GM18499 (cell line): ENCODE data around the gene ANKRD39.
"Not testable (repeated sequence)": the region's sequence is repeated elsewhere in the genome, so short reads cannot be mapped to it uniquely, and the experiment has no call there.

Experiments
- ATAC-seq: cut with Tn5 transposase; IDR thresholded peaks from one replicate; pipeline ENCODE4 v1.9.1; 2021; ENCODE audit warnings: moderate number of reproducible peaks; ENCODE audit not compliant: insufficient read depth, unreplicated experiment

ANKRD39 gene

GRCh38 chr2:96815326-96816126, 42.3 kb downstream of the ANKRD39 start:
- no peak for ATAC-seq

DNA sequence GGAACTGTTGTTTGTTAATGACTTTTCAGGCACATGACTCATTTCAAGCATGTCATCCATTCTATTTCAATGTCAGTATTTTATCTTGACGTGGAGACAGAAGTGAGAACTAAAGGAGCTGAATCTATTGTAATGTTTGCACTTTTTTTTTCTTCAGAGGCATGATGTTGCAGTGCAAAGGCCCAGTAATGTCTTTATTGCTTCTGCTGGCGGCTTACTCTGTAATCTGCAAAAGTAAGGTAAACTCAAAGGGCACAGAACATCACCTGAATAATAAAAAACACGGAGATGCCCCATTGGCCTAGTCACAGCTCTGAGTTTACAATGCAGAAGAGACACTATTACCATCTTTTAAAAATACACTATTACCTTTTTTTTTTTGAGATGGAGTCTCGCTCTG, 44.2 kb downstream of the ANKRD39 start:
- ATAC-seq = no peak

DNA sequence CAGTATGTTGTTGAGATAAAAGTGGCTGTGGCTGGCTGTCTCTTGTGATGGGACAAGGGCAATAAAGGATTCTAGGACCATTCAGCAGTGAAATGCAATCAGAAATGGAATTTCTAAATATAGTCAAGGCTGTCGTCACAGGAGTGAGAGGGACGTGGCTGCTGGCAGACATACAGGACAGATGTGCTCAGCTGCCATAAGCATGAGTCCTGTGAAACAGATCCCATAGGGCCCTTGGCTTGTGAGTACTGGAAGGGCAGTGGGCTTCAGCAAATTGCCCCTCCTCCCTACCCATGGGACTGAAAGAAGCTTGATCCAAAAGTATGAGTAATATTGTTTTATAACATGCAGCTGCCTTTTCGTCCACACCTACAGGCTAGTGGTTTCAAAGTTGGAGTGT, 45.9 kb downstream of the ANKRD39 start:
- ATAC-seq = no peak

DNA sequence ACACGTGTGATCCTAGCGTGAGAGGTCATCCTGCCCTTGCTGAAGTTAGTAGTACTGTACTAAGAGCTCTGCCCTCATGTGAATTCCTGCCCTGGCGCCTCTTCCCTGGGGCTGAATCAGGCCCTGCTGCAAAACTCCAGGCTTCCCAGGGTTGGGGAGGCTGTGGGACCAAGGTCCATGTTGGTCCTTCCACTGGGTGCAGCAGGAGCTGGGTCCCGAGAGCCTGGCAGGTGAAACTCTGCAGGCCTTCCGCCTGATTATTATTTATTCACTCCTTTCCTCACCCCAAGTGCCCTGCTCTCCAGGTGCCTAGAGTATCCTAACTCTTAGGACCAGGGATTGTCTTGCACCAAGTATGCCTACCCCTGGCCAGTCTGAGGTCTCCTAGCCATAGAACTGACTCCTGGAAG, 47.0 kb downstream of the ANKRD39 start:
- ATAC-seq = no peak

- ATAC-seq = no peak
Observed at GRCh38 chr2:96809951-96810782, 47.6 kb downstream of the ANKRD39 start.

DNA sequence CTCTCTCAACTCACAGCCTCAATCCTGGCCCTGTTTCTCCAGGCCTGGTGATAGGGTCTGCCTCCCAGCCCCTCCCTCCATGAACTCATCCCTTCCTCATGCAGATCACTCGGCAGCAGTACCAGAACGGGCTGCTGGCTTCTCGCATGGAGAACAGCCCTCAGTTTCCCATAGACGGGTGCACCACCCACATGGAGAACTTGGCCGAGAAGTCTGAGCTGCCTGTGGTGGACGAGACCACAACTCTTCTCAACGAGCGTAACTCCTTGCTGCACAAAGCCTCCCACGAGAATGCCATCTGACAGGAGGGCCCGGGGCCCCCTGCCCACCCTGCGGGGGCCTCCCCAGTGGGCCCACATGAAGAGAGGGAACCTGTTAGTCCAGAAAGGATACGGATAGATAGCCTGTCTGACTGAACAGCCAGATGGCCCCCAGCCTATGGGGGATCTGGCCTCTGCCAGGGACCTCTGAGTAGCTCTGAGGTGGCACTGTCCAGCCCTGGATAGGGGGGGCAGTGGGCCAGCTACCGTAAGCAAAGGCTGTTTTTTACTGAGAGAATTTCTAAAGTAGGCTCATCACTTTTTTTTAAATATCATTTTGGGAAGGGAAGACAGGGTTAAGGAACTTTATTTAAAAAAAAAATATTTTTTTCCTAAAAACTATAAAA, 48.5 kb downstream of the ANKRD39 start:
- no peak for ATAC-seq

GRCh38 chr2:96808176-96808837, 49.5 kb downstream of the ANKRD39 start:
- no peak for ATAC-seq

DNA sequence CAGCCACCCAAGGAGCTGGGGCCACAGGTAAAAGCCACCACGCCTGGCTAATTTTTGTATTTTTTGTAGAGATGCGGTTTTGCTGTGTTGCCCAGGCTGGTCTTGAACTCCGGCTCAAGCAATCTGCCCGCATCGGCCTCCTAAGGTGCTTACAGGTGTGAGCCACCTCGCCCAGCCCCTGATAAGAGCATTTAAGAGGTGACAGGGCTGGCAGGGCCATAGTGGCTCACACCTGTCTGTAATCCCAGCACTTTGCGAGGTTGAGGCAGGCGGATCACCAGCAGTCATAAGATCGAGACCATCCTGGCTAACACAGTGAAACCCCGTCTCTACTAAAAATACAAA, 50.7 kb downstream of the ANKRD39 start:
- no peak for ATAC-seq

GRCh38 chr2:96806468-96807126, 51.2 kb downstream of the ANKRD39 start:
- ATAC-seq = no peak

DNA sequence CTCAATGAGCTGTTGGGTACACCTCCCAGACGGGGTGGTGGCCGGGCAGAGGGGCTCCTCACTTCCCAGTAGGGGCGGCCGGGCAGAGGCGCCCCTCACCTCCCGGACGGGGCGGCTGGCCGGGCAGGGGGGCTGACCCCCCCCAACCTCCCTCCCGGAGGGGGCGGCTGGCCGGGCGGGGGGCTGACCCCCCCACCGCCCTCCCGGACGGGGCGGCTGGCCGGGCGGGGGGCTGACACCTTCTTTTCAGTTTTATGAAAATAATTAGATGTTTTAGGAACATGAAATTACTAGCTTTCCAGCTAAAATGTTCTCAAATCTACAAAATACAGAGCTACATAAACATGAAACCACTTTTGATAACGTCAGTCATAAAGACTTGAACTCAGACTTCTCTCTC, 51.9 kb downstream of the ANKRD39 start:
- ATAC-seq = not testable (repeated sequence)

DNA sequence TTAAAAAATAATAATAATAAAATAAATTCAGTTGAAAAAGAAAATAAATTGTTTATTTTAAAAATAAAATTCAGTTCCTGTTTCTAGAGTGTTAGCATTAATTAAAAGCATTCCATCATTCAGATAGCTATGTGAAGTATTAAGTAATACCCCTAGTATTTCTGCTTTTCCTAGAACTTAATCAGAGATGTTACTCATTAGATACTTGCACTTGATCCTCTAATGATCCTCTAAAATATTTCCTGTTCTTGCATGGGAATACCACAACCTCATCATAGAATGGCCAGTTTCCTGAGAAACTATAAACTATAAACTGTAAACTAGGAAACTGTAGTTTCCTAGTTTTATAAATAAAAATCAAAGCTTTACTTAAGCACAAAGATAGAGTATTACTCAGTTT, 52.8 kb downstream of the ANKRD39 start:
- ATAC-seq = no peak

GRCh38 chr2:96802721-96803120, 55.1 kb downstream of the ANKRD39 start:
- ATAC-seq = no peak

- no peak for ATAC-seq
Observed at GRCh38 chr2:96801786-96802595, 55.8 kb downstream of the ANKRD39 start.

GRCh38 chr2:96801005-96801785, 56.6 kb downstream of the ANKRD39 start:
- peak; percentile 57 for ATAC-seq

DNA sequence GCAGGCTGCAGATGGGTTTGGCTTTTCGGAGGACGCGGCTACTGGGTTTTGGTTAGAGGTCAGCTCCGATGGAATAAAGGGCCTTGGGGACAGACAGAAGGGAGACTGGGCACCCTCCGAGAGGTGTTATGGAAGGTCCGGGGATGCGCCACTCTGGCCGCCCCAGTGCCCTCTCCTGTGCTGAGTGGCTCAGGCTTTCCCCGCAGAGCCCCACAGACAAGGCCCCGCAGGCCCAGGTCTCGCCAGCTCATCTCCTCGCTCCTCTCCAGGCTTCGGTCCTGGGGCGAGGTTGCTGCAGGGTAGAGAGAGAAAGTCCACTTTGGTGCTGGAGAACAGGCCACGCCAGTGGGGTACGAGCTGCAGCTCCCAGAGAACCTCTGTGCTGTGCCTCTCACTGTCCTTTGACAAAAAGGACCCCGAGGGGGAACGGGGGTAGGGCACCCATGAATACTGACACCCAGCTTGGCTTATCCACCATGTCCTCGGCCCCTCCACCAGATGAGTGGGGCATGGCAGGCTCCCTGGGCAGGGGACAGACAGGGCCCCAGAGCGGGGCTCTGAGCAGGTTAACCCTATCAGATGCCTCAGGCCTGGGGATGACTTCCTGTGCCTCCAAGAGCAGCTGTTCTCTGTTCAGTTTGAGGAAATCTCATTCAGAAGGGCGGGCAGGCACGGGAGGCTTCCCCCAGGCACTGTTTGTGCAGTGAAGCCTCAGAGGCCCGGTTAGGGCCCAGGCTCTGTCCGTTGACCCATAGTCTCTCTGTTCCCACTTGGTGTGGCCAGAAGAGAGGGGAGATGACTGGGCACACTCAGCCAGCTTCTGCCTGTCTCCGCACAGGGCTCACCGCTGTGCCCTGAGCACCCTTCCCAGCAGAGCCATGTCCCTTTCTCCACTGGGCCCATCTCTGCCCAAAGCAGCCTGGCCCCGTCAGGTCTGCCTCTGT, 57.5 kb downstream of the ANKRD39 start:
- ATAC-seq = no peak

- ATAC-seq = no peak
Observed at GRCh38 chr2:96799623-96799935, 58.2 kb downstream of the ANKRD39 start.

DNA sequence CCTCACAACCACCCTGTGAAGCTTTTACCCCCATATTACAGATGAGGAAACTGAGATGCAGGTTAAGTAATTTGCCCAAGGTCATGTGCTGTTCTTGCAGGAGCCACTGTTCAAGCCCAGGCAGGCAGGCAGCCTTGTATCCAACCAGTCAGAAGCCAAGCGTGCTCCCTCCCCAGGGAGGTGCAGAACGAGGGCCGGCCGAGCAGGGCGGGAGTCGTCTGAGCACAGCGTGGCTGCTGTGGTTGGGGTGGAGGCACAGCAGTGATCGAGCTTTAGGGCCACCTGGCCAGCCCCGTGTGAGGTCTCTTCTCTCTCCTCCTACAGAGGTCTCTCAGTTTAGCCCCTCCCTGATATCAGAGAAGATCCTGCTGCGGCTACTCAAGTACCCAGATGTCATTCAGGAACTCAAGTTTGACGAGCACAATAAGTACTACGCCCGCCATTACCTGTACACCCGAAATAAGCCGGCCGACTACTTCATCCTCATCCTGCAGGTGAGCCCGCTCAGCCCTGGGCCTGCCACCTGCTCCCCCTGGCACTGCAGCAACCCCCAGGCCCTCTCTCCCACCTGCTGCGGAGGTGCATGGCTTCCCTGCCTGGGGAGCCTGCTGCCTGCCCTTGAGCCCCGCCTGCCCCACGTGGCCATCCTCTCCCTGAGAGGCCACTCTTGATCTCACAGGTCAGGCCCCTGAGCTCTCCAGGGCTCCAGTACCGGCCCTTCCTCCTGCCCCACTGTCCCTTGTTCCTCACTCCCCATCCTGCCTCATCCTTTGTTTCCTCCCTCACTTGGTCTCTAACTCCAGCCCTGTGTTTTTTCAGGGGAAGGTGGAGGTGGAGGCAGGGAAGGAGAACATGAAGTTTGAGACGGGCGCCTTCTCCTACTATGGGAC, 58.8 kb downstream of the ANKRD39 start:
- no peak for ATAC-seq
